ENCODE results near the gene SPTBN1. TPM values are rescaled to one million over a fixed set of nuclear protein-coding genes. Genes with fewer than 3 reads are reported as not detected.

SPTBN1 gene
- total and polyA plus RNA-seq, 2 donors (not counting 3 experiments of a cell fraction or from before 2014, with no cell fraction given), result 63.3 to 320 TPM

DNA sequence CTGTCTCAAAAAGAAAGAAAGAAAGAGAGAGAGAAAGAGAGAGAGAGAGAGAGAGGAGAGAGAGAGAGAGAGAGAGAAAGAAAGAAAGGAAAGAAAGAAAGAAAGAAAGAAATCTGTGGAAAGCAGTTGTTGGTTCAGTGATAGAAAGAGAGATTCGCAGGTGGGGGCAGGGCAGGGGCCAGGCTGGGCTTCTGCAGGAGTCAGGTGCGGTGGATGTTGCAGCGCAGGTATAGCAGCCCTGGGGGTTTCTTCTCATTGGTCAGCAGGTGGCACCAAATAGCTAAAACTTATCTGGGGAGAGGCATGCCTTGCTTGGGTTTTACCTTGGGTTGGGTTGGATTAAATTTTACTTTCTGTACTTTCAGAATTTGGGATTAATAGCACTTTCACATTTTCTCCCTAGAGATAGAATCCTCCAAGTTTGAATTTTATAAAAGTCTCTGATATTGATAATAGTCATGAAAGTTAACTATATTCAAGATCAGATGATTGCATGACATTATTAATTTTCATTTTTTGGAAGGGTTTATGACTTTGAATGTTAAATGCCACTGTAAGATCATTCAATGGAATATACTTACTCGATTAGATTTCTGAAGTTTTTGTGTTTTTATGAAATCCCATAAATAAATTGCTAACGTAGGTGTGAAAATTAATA lies 66.6 kb downstream of the SPTBN1 start:
- CTCF ChIA-PET, result interaction anchor here (0.6 to 7.5 kb wide), 32 partner anchors 9 to 419 kb away, joined by 3 to 79 read pairs (median 4); no protein-coding TSS in a partner anchor
- H3K9me3 ChIP-seq (replicated peaks; ENCODE audit: control insufficient read depth, insufficient read depth, low read length), result no peaks in the 10 kb centered on the region
- H3K4me1 ChIP-seq (ENCODE audit: control insufficient read depth, extremely low read depth, insufficient read depth, low read length), result peaks cover 10% of the 10 kb centered on the region
- intact Hi-C loops (cut with micrococcal nuclease) (loop anchor here (1.0 to 5.0 kb wide), 5 partner anchors 64 to 315 kb away; no protein-coding TSS in a partner anchor), dilution Hi-C loops (cut with MboI; ENCODE audit: extremely low pct_ligation_motif_present, low sequenced_read_pairs) (no loop called here)
- no peak for TF ChIP-seq FOS (IDR thresholded peaks at IDR 0.05; ENCODE audit: borderline replicate concordance, insufficient read depth, low read length)
- TF ChIP-seq, protein P1, sequence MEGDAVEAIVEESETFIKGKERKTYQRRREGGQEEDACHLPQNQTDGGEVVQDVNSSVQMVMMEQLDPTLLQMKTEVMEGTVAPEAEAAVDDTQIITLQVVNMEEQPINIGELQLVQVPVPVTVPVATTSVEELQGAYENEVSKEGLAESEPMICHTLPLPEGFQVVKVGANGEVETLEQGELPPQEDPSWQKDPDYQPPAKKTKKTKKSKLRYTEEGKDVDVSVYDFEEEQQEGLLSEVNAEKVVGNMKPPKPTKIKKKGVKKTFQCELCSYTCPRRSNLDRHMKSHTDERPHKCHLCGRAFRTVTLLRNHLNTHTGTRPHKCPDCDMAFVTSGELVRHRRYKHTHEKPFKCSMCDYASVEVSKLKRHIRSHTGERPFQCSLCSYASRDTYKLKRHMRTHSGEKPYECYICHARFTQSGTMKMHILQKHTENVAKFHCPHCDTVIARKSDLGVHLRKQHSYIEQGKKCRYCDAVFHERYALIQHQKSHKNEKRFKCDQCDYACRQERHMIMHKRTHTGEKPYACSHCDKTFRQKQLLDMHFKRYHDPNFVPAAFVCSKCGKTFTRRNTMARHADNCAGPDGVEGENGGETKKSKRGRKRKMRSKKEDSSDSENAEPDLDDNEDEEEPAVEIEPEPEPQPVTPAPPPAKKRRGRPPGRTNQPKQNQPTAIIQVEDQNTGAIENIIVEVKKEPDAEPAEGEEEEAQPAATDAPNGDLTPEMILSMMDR (IDR thresholded peaks at IDR 0.05; ENCODE audit: extremely low read depth in 1 of 2, insufficient read depth in 1 of 2, low read depth in 1 of 2, low read length in 2 of 2), result peak; percentile 48 to 68
- no peaks in the 10 kb centered on the region for H3K9me1 ChIP-seq (replicated peaks; ENCODE audit: control insufficient read depth, extremely low read depth, insufficient read depth, low read length)
- FAIRE-seq (peak; percentile 80), DNase-seq (ENCODE audit: low read depth, low spot score) (peak; percentile 44)
- no peak overlapping the region for H3K9ac ChIP-seq (replicated peaks; ENCODE audit: extremely low read depth, insufficient read depth, low read length)
- no peak overlapping the region for H3K27ac ChIP-seq (ENCODE audit: insufficient read depth, low read depth, low read length)
- no TSS peak for BruUV-seq (replicated peaks)
- H3K79me2 ChIP-seq (ENCODE audit: control insufficient read depth, insufficient read depth, low read length), result peaks cover 6% of the 10 kb centered on the region
- no peak overlapping the region for H2AFZ ChIP-seq (ENCODE audit: low read depth, low read length)
- no peak overlapping the region for H3K4me2 ChIP-seq (ENCODE audit: insufficient read depth, low read length)
- POLR2A ChIA-PET, result no interaction called here
- H3K4me3 ChIP-seq (replicated peaks in 1 of 3; ENCODE audit: insufficient read depth in 1 of 3, low read depth in 1 of 3, low read length in 3 of 3), result no peak overlapping the region
- H3K27me3 ChIP-seq (ENCODE audit: control insufficient read depth in 2 of 2, insufficient read depth in 2 of 2, low read length in 2 of 2), result no peaks in the 10 kb centered on the region
- no peaks in the 10 kb centered on the region for H4K20me1 ChIP-seq (replicated peaks; ENCODE audit: control insufficient read depth, extremely low read depth, insufficient read depth, low read length)
- peaks cover 9 to 15% of the 10 kb centered on the region in 2 experiments for H3K36me3 ChIP-seq (ENCODE audit: control insufficient read depth in 2 of 2, extremely low read depth in 1 of 2, insufficient read depth in 2 of 2, low read length in 2 of 2)

DNA sequence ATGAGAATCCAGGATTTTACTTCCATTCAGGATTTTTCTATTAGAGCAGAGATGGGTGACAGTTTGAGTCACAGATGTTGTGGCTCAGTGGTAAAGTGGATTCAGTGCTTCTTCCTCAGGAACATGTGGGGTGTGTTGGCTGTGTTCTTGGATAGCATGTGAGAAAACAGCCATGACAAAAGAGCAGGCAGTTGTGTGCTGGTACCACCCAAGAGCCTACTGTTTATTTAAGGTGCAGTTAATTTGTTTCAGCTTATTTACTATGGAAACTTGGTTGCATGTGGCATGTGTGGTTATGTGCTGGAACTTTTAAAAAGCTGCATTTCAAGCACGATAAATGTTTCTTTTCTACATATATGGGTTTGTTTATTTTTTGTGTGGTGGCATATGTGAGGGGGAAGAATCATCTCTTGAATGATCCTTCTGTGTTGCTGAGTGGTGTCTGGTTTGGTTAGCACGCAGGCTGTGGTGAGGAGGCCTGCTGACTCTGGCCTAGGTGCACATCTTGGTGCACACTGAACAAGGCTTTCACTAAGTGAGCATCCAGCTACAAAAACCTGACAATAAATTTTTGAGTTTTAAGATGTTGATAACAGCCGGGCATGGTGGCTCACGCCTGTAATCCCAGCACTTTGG lies 67.3 kb downstream of the SPTBN1 start:
- no peak for FAIRE-seq
- Histone ChIP-seq H3K9me3 (replicated peaks; ENCODE audit: control insufficient read depth, insufficient read depth, low read length) (no peaks in the 10 kb centered on the region), H2AFZ (ENCODE audit: low read depth, low read length) (no peak overlapping the region), H3K27ac (ENCODE audit: insufficient read depth, low read depth, low read length) (no peak overlapping the region), H3K36me3 (ENCODE audit: control insufficient read depth in 2 of 2, extremely low read depth in 1 of 2, insufficient read depth in 2 of 2, low read length in 2 of 2) (peaks cover 9 to 15% of the 10 kb centered on the region in 2 experiments), H3K4me1 (ENCODE audit: control insufficient read depth, extremely low read depth, insufficient read depth, low read length) (peaks cover 10% of the 10 kb centered on the region), H3K27me3 (ENCODE audit: control insufficient read depth in 2 of 2, insufficient read depth in 2 of 2, low read length in 2 of 2) (no peaks in the 10 kb centered on the region), H3K79me2 (ENCODE audit: control insufficient read depth, insufficient read depth, low read length) (peaks cover 6% of the 10 kb centered on the region), H3K4me2 (ENCODE audit: insufficient read depth, low read length) (no peak overlapping the region), H3K9ac (replicated peaks; ENCODE audit: extremely low read depth, insufficient read depth, low read length) (no peak overlapping the region), H3K4me3 (replicated peaks in 1 of 3; ENCODE audit: insufficient read depth in 1 of 3, low read depth in 1 of 3, low read length in 3 of 3) (no peak overlapping the region), H4K20me1 (replicated peaks; ENCODE audit: control insufficient read depth, extremely low read depth, insufficient read depth, low read length) (no peaks in the 10 kb centered on the region), H3K9me1 (replicated peaks; ENCODE audit: control insufficient read depth, extremely low read depth, insufficient read depth, low read length) (no peaks in the 10 kb centered on the region)
- ChIA-PET POLR2A (interaction anchor here (0.7 kb wide), 1 partner anchor 37 kb away, joined by 3 read pairs; no protein-coding TSS in a partner anchor), CTCF (interaction anchor here (0.6 to 7.5 kb wide), 40 partner anchors 8 to 420 kb away, joined by 3 to 79 read pairs (median 4); no protein-coding TSS in a partner anchor)
- intact Hi-C loops (cut with micrococcal nuclease) (loop anchor here (2.0 to 5.0 kb wide), 4 partner anchors 63 to 314 kb away; no protein-coding TSS in a partner anchor), dilution Hi-C loops (cut with MboI; ENCODE audit: extremely low pct_ligation_motif_present, low sequenced_read_pairs) (no loop called here)
- TF ChIP-seq, protein P1 (IDR thresholded peaks at IDR 0.05; ENCODE audit: extremely low read depth in 1 of 2, insufficient read depth in 1 of 2, low read depth in 1 of 2, low read length in 2 of 2), result no peak
- TF ChIP-seq FOS (IDR thresholded peaks at IDR 0.05; ENCODE audit: borderline replicate concordance, insufficient read depth, low read length), result no peak
- no peak for TF ChIP-seq EZH2 (IDR thresholded peaks at IDR 0.05; ENCODE audit: borderline replicate concordance, low read depth, low read length, severe bottlenecking)
- TF ChIP-seq MAX (IDR thresholded peaks at IDR 0.05; ENCODE audit: insufficient read depth, insufficient read length), result no peak
- no peak for DNase-seq (ENCODE audit: low read depth, low spot score)
- no TSS peak for BruUV-seq (replicated peaks)
